ENCODE results near the gene DYSF. TPM values are rescaled to one million over a fixed set of nuclear protein-coding genes. Genes with fewer than 3 reads are reported as not detected.

DYSF gene
- total RNA-seq, 1 experiment from 2014 or later: 0.50 TPM

- DNase-seq (ENCODE audit: low read depth, low spot score): no peak
- in situ Hi-C loops (cut with HindIII; ENCODE audit: low pct_unique_long_range_greater_than_20kb, low sequenced_read_pairs): no loop called here
Observed at GRCh38 chr2:71689968-71690834, 236.8 kb downstream of the DYSF start.

DNA sequence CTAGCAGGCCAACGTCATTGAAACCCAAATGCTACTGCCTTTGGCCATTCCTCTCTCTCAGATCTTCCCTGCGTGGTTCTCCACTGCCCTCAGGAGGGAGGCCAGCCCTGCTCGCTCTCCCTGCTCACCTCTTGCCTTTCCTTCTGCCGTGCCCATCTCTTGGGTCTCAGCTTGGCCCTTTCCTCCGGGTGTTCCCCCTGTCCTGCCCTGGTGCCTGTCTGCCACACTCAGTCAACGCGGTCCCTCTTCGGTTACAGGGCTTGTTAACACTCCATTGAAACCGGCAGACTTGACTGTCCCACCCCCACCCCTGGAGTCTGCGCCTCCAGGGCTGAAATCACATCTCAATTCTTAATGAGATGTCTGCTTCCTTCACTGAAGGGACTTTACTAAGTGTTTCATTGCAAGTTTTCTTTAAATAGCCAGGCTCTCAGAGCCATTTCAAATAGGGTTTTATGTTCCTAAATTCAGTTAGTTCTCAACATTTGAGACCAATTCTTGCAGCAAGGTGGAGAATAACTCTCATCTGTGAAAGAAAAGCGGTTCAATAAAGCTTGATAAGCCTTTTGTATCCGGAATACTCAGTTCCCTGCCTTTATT is 237.6 kb downstream of the DYSF start:
- no peak for DNase-seq (ENCODE audit: low read depth, low spot score)

DNA sequence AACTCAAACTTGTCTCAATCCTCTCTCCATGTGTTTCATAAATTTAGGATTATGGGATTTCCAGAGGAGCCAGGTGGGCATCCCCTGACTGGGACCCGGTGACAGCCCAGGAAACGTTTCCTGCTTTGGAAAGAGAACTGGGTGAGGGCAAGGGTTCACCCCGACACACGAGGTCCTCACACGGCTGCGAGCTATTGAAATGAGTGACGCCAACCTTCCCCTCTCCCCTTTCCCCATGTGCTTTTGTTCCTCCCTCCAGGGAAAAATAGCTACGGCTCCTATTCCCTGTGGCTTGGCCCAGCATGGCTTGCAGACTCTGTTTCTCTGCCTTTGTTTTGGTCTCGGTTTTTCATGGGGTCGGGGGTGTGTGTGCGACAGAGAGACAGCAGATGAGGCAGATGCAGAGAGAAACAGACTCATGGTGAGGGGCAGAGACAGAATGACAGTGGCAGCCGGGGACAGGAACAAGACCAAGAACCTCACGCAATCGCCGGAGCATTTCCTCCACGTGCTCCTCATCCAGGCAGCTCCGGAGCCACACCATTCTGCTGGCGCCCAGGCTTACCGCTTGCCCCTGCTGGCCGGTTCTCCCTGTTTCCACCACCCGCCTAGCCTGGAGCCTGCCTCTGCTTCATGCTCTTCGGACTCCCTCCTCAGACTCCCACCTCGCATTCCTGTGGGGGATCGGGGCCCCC is 238.5 kb downstream of the DYSF start:
- DNase-seq (ENCODE audit: low read depth, low spot score): peak; percentile 9
- in situ Hi-C loops (cut with HindIII; ENCODE audit: low pct_unique_long_range_greater_than_20kb, low sequenced_read_pairs): no loop called here

More for the DNA sequence above, 237.6 kb downstream of the DYSF start:
- in situ Hi-C loops (cut with HindIII; ENCODE audit: low pct_unique_long_range_greater_than_20kb, low sequenced_read_pairs): no loop called here

DNA sequence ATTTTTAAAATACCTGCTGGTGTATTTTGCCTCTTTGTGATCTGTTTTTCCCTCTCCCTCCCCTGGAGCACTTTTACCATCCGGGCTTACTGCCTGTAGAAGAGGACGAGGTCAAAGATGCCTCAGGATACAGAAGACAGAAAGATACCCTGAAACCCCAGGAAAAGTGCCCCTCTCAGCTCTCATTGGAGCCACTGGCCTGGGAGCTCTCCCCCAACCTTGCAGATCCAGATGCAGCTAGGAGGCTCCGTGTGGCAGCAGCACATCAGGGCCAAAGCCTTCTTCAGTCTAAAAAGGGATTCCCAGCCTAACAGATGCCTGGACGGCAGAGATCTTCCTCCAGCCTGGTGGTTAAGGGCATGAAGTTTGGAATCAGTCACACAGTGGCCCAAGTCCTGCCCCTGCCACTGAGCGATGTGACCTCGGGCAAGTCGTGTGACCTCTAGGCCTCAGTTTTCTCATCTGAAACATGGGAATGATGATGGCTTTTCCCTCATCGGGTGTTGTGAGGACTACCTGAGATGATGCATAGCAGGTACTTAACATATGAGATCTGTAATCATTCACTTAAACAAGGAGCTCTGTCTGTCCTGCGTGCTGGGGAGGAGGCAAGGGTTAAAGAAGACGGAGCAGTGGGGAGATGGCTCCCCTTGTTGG is 239.4 kb downstream of the DYSF start:
- in situ Hi-C loops (cut with HindIII; ENCODE audit: low pct_unique_long_range_greater_than_20kb, low sequenced_read_pairs): no loop called here
- no peak for DNase-seq (ENCODE audit: low read depth, low spot score)

GRCh38 chr2:71693286-71694270 is 240.2 kb downstream of the DYSF start:
- in situ Hi-C loops (cut with HindIII; ENCODE audit: low pct_unique_long_range_greater_than_20kb, low sequenced_read_pairs): no loop called here

DNA sequence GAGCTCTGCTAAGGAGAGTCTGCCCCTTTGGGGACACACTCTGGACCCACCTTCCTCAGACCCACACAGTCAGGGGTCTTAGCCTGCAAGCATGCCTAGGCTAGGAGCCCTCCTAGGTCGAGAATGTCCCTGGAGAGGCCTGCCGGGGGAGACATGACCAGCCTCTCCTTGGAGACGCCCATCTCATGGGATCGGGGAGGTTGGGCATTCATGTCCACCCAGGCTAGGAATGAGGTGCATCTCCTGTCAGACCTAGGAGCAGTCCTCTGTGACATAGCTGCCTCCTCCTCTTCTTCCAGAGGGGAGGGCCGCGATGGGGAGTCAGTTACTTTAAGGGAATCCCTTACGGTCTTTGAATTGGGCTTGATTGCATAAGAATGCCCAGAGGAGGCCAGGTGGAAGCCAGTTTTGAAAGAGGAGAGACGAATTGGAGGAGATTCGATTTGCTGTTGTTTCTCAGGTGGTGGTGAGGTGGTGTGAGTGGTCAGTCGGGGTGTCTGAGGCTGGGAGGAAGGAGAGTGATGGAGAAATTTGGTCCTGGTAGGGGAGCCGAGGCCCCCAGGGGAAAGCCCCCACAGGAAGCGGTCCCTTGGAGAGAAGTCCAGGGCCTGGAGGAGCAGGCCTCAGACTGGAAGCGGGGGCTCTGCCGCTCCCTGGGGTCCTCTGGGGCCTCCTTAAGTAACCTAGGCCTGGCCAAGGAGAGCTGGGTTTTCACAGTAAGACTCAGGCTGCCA is 241.3 kb downstream of the DYSF start:
- in situ Hi-C loops (cut with HindIII; ENCODE audit: low pct_unique_long_range_greater_than_20kb, low sequenced_read_pairs): no loop called here
- DNase-seq (ENCODE audit: low read depth, low spot score): no peak

More at GRCh38 chr2:71693286-71694270, 240.2 kb downstream of the DYSF start:
- DNase-seq (ENCODE audit: low read depth, low spot score): no peak

GRCh38 chr2:71695235-71696120 is 242.1 kb downstream of the DYSF start:
- in situ Hi-C loops (cut with HindIII; ENCODE audit: low pct_unique_long_range_greater_than_20kb, low sequenced_read_pairs): no loop called here
- DNase-seq (ENCODE audit: low read depth, low spot score): no peak

GRCh38 chr2:71696381-71696780 is 243.0 kb downstream of the DYSF start:
- in situ Hi-C loops (cut with HindIII; ENCODE audit: low pct_unique_long_range_greater_than_20kb, low sequenced_read_pairs): no loop called here
- DNase-seq (ENCODE audit: low read depth, low spot score): no peak

- no peak for DNase-seq (ENCODE audit: low read depth, low spot score)
- in situ Hi-C loops (cut with HindIII; ENCODE audit: low pct_unique_long_range_greater_than_20kb, low sequenced_read_pairs): no loop called here
Observed at GRCh38 chr2:71697106-71698004, 244.0 kb downstream of the DYSF start.

GRCh38 chr2:71699428-71699827 is 246.1 kb downstream of the DYSF start:
- DNase-seq (ENCODE audit: low read depth, low spot score): no peak
- in situ Hi-C loops (cut with HindIII; ENCODE audit: low pct_unique_long_range_greater_than_20kb, low sequenced_read_pairs): no loop called here

DNA sequence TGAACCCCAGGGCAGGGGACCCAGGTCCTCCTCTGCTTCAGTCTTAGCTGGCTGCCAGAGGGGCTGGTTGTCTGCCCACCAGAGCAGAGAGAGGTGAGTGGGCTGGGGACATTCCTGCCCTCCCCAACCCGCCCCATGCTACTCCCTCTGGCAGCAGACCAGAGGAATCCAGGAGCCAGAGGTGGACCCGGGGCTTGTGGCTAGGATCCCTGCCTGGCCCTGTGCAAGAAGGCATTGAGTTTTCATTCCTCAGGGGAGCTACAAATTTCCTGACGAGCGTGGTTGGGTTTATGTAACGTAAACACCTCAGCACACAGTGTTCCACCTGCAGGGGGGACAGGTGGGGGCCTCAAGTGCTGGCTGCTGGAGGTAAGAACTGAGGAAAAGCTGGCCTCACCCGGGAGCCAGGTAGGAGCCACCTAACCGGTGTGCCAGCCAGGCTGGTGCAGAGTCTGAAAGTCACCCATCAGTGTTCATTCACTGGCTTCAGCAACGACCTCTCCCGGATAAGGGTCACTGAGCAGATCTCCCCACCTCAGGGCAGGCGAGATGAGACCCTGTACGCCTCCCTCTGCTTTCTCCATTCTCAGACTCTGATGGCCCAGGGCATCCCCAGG is 246.8 kb downstream of the DYSF start:
- in situ Hi-C loops (cut with HindIII; ENCODE audit: low pct_unique_long_range_greater_than_20kb, low sequenced_read_pairs): no loop called here
- DNase-seq (ENCODE audit: low read depth, low spot score): no peak

- no peak for DNase-seq (ENCODE audit: low read depth, low spot score)
- in situ Hi-C loops (cut with HindIII; ENCODE audit: low pct_unique_long_range_greater_than_20kb, low sequenced_read_pairs): no loop called here
Observed at GRCh38 chr2:71700658-71701397, 247.5 kb downstream of the DYSF start.

DNA sequence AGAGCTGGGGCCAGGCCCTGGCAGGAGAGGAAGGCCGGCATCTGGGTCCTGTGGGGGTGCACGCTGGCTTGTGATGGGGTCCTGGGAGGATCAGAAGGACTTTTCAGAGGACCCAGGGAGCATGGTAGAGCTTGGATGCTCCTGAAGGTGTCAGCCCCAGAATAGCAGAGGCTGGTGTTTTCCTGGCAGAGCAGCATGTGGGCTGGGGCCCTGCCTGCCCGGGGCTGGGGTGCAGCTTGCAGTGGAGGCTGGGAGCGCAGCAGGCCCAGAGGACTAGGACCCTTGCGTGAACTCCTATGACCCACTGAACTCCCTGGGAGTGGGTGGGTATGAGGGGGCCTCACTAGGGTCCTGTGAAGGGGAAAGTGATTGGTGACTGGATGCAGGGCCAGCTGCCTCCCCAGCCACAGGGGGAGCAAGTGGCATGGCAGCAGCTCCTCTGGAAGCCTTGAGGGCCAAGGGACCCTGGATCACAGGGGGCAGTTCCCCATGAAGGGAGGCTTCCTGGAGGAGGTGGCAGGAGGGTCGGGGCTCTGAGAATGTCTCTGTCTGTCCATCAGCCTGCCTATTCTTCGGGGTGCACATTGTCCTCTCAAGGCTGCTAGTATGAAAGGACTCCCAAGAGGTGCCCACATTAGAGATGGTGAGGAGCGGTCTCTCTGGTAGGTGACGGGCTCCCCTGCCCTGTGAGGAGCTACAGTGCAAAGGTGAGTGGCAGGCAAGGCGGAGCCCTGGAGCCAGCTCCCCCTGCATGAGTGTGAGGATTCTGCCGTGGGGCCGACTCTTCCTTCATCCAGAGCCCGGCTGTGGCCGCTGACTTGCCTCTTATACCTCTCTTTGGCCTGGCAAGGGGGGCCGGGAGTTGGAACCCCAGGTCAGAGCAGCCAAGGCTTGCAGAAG is 249.0 kb downstream of the DYSF start:
- in situ Hi-C loops (cut with HindIII; ENCODE audit: low pct_unique_long_range_greater_than_20kb, low sequenced_read_pairs): no loop called here
- DNase-seq (ENCODE audit: low read depth, low spot score): no peak

Data from SK-MEL-5 (cell line).